EH (cell line): ENCODE data around the gene EGFL7.
"Not testable (repeated sequence)": the region's sequence is repeated elsewhere in the genome, so short reads cannot be mapped to it uniquely, and the experiment has no call there.

Experiments used
- DNase-seq: peaks from one replicate; pipeline ENCODE4 v3.0.0-alpha.2; 2015; ENCODE audit warnings: low read depth

The EGFL7 gene

GRCh38 chr9:136624184-136624951 lies 38.3 kb upstream of the EGFL7 start:
- DNase-seq = no peak

- peak; percentile 79 for DNase-seq
These were observed 37.3 kb upstream of the EGFL7 start for GRCh38 chr9:136625101-136626065.

GRCh38 chr9:136626066-136626725 lies 36.5 kb upstream of the EGFL7 start:
- DNase-seq = no peak

- DNase-seq = no peak
These were observed 35.7 kb upstream of the EGFL7 start for GRCh38 chr9:136626740-136627642.

- DNase-seq = no peak
These were observed 35.0 kb upstream of the EGFL7 start for GRCh38 chr9:136627703-136628102.

GRCh38 chr9:136628268-136628667 lies 34.4 kb upstream of the EGFL7 start:
- DNase-seq = no peak

GRCh38 chr9:136629001-136629878 lies 33.5 kb upstream of the EGFL7 start:
- no peak for DNase-seq

- peak; percentile 45 for DNase-seq
These were observed 32.6 kb upstream of the EGFL7 start for GRCh38 chr9:136629879-136630661.

- no peak for DNase-seq
These were observed 32.1 kb upstream of the EGFL7 start for GRCh38 chr9:136630662-136630992.

GRCh38 chr9:136631038-136632000 lies 31.4 kb upstream of the EGFL7 start:
- DNase-seq = peak; percentile 80

GRCh38 chr9:136632072-136632471 lies 30.6 kb upstream of the EGFL7 start:
- DNase-seq = not testable (repeated sequence)

- not testable (repeated sequence) for DNase-seq
These were observed 30.1 kb upstream of the EGFL7 start for GRCh38 chr9:136632491-136633106.

GRCh38 chr9:136634904-136635303 lies 27.8 kb upstream of the EGFL7 start:
- DNase-seq = no peak

- no peak for DNase-seq
These were observed 22.3 kb upstream of the EGFL7 start for GRCh38 chr9:136640171-136641111.

GRCh38 chr9:136642439-136642921 lies 20.2 kb upstream of the EGFL7 start:
- no peak for DNase-seq

GRCh38 chr9:136643596-136644342 lies 18.9 kb upstream of the EGFL7 start:
- no peak for DNase-seq
